ENCODE measurements around the gene HS6ST3. TPM values are rescaled to one million over a fixed set of nuclear protein-coding genes. Genes with fewer than 3 reads are reported as not detected.

The HS6ST3 gene
- total RNA-seq, 1 experiment from 2014 or later, result 1.2 TPM

- no peak for TF ChIP-seq AFF4 (CRISPR knock-in tag; IDR thresholded peaks at IDR 0.05; ENCODE audit: borderline replicate concordance)
Observed at GRCh38 chr13:96796091-96796633, 706.3 kb downstream of the HS6ST3 start (continued).

- ChIA-PET POLR2A (no interaction called here), CTCF (interaction anchor here (0.8 to 1.4 kb wide), 2 partner anchors 20 to 221 kb away, joined by 3 read pairs; no protein-coding TSS in a partner anchor)
- ATAC-seq (no peak), DNase-seq (ENCODE audit: low spot score) (no peak)
- Mint-ChIP-seq H3K4me3 (no peak overlapping the region), H3K36me3 (no peaks in the 10 kb centered on the region), H3K27ac (no peak overlapping the region), H3K27me3 (ENCODE audit: low read depth) (no peaks in the 10 kb centered on the region), H3K9me3 (no peaks in the 10 kb centered on the region), H3K4me1 (no peaks in the 10 kb centered on the region)
- no peak for TF ChIP-seq ETV6 (CRISPR knock-in tag; IDR thresholded peaks at IDR 0.05)
- no peak for TF ChIP-seq ESRRA (CRISPR knock-in tag; IDR thresholded peaks at IDR 0.05; ENCODE audit: borderline replicate concordance)
- TF ChIP-seq OVOL2 (CRISPR knock-in tag; IDR thresholded peaks at IDR 0.05; ENCODE audit: borderline replicate concordance), result no peak
Observed at GRCh38 chr13:96797136-96797535, 707.2 kb downstream of the HS6ST3 start.

- Mint-ChIP-seq H3K27ac (no peak overlapping the region), H3K27me3 (ENCODE audit: low read depth) (no peaks in the 10 kb centered on the region), H3K9me3 (peaks cover 10% of the 10 kb centered on the region), H3K4me1 (peaks cover 7% of the 10 kb centered on the region), H3K4me3 (no peak overlapping the region), H3K36me3 (no peaks in the 10 kb centered on the region)
- POLR2A ChIA-PET, result no interaction called here
- CTCF ChIA-PET, result no interaction called here
- DNase-seq (ENCODE audit: low spot score) (no peak), ATAC-seq (no peak)
- no peak for TF ChIP-seq NR1H2 (CRISPR knock-in tag; IDR thresholded peaks at IDR 0.05)
- no peak for TF ChIP-seq USF2 (CRISPR knock-in tag; IDR thresholded peaks at IDR 0.05)
- no peak for TF ChIP-seq TEAD4 (CRISPR knock-in tag; IDR thresholded peaks at IDR 0.05)
- no peak for TF ChIP-seq OVOL2 (CRISPR knock-in tag; IDR thresholded peaks at IDR 0.05; ENCODE audit: borderline replicate concordance)
- no peak for TF ChIP-seq AFF4 (CRISPR knock-in tag; IDR thresholded peaks at IDR 0.05; ENCODE audit: borderline replicate concordance)
- no peak for TF ChIP-seq IRF1 (CRISPR knock-in tag; IDR thresholded peaks at IDR 0.05)
- no peak for TF ChIP-seq GABPB1 (CRISPR knock-in tag; IDR thresholded peaks at IDR 0.05)
- no peak for TF ChIP-seq ZNF121 (CRISPR knock-in tag; IDR thresholded peaks at IDR 0.05)
- TF ChIP-seq SP1 (CRISPR knock-in tag; conservative IDR thresholded peaks at IDR 0.05), result no peak
- TF ChIP-seq FOXJ3 (CRISPR knock-in tag; IDR thresholded peaks at IDR 0.05; ENCODE audit: borderline replicate concordance), result no peak
- no peak for TF ChIP-seq CREM (CRISPR knock-in tag; IDR thresholded peaks at IDR 0.05)
- no peak for TF ChIP-seq CBFB (CRISPR knock-in tag; IDR thresholded peaks at IDR 0.05; ENCODE audit: low read depth)
- no peak for TF ChIP-seq CDX4 (CRISPR knock-in tag; IDR thresholded peaks at IDR 0.05; ENCODE audit: borderline replicate concordance)
- TF ChIP-seq MXD4 (CRISPR knock-in tag; IDR thresholded peaks at IDR 0.05; ENCODE audit: borderline replicate concordance), result no peak
- no peak for TF ChIP-seq ARID4B (CRISPR knock-in tag; IDR thresholded peaks at IDR 0.05; ENCODE audit: borderline replicate concordance)
Observed at GRCh38 chr13:96803456-96804100, 713.7 kb downstream of the HS6ST3 start.

Measured in WTC11 (cell line).